ENCODE data around the gene NSF.
"Not testable (repeated sequence)": the region's sequence is repeated elsewhere in the genome, so short reads cannot be mapped to it uniquely, and the experiment has no call there.

Gene NSF

GRCh38 chr17:46672777-46673176 is 82.3 kb downstream of the NSF start:
- not testable (repeated sequence) for H3K4me1 ChIP-seq (ENCODE audit: control insufficient read depth, insufficient read depth, low read length); H3K4me3 ChIP-seq (ENCODE audit: low read depth, low read length); H3K36me3 ChIP-seq (ENCODE audit: control insufficient read depth, insufficient read depth, low read length); H3K9ac ChIP-seq (ENCODE audit: low read depth, low read length); H3K9me3 ChIP-seq (ENCODE audit: control insufficient read depth, insufficient read depth, low read length); H3K27me3 ChIP-seq (ENCODE audit: control insufficient read depth, insufficient read depth, low read length)

GRCh38 chr17:46677819-46678218 is 87.3 kb downstream of the NSF start:
- not testable (repeated sequence) for H3K4me3 ChIP-seq (ENCODE audit: low read depth, low read length)

GRCh38 chr17:46683653-46684052 is 93.2 kb downstream of the NSF start:
- H3K9me3 ChIP-seq (ENCODE audit: control insufficient read depth, insufficient read depth, low read length); H3K4me1 ChIP-seq (ENCODE audit: control insufficient read depth, insufficient read depth, low read length); H3K4me3 ChIP-seq (ENCODE audit: low read depth, low read length); H3K27me3 ChIP-seq (ENCODE audit: control insufficient read depth, insufficient read depth, low read length); H3K9ac ChIP-seq (ENCODE audit: low read depth, low read length); H3K36me3 ChIP-seq (ENCODE audit: control insufficient read depth, insufficient read depth, low read length): not testable (repeated sequence)

More at GRCh38 chr17:46677819-46678218, 87.3 kb downstream of the NSF start:
- H3K9ac ChIP-seq (ENCODE audit: low read depth, low read length); H3K36me3 ChIP-seq (ENCODE audit: control insufficient read depth, insufficient read depth, low read length); H3K4me1 ChIP-seq (ENCODE audit: control insufficient read depth, insufficient read depth, low read length); H3K9me3 ChIP-seq (ENCODE audit: control insufficient read depth, insufficient read depth, low read length); H3K27me3 ChIP-seq (ENCODE audit: control insufficient read depth, insufficient read depth, low read length): not testable (repeated sequence)

GRCh38 chr17:46685284-46685683 is 94.8 kb downstream of the NSF start:
- not testable (repeated sequence) for H3K4me3 ChIP-seq (ENCODE audit: low read depth, low read length); H3K27me3 ChIP-seq (ENCODE audit: control insufficient read depth, insufficient read depth, low read length); H3K4me1 ChIP-seq (ENCODE audit: control insufficient read depth, insufficient read depth, low read length); H3K9ac ChIP-seq (ENCODE audit: low read depth, low read length); H3K36me3 ChIP-seq (ENCODE audit: control insufficient read depth, insufficient read depth, low read length); H3K9me3 ChIP-seq (ENCODE audit: control insufficient read depth, insufficient read depth, low read length)

GRCh38 chr17:46692196-46692595 is 101.7 kb downstream of the NSF start:
- H3K9me3 ChIP-seq (ENCODE audit: control insufficient read depth, insufficient read depth, low read length); H3K36me3 ChIP-seq (ENCODE audit: control insufficient read depth, insufficient read depth, low read length); H3K9ac ChIP-seq (ENCODE audit: low read depth, low read length); H3K4me1 ChIP-seq (ENCODE audit: control insufficient read depth, insufficient read depth, low read length); H3K4me3 ChIP-seq (ENCODE audit: low read depth, low read length); H3K27me3 ChIP-seq (ENCODE audit: control insufficient read depth, insufficient read depth, low read length): not testable (repeated sequence)

GRCh38 chr17:46693283-46693682 is 102.8 kb downstream of the NSF start:
- H3K4me3 ChIP-seq (ENCODE audit: low read depth, low read length); H3K36me3 ChIP-seq (ENCODE audit: control insufficient read depth, insufficient read depth, low read length); H3K9ac ChIP-seq (ENCODE audit: low read depth, low read length); H3K4me1 ChIP-seq (ENCODE audit: control insufficient read depth, insufficient read depth, low read length); H3K27me3 ChIP-seq (ENCODE audit: control insufficient read depth, insufficient read depth, low read length); H3K9me3 ChIP-seq (ENCODE audit: control insufficient read depth, insufficient read depth, low read length): not testable (repeated sequence)

GRCh38 chr17:46696522-46696921 is 106.1 kb downstream of the NSF start:
- not testable (repeated sequence) for H3K27me3 ChIP-seq (ENCODE audit: control insufficient read depth, insufficient read depth, low read length); H3K4me3 ChIP-seq (ENCODE audit: low read depth, low read length); H3K4me1 ChIP-seq (ENCODE audit: control insufficient read depth, insufficient read depth, low read length); H3K36me3 ChIP-seq (ENCODE audit: control insufficient read depth, insufficient read depth, low read length); H3K9ac ChIP-seq (ENCODE audit: low read depth, low read length); H3K9me3 ChIP-seq (ENCODE audit: control insufficient read depth, insufficient read depth, low read length)

- not testable (repeated sequence) for H3K36me3 ChIP-seq (ENCODE audit: control insufficient read depth, insufficient read depth, low read length); H3K4me1 ChIP-seq (ENCODE audit: control insufficient read depth, insufficient read depth, low read length); H3K27me3 ChIP-seq (ENCODE audit: control insufficient read depth, insufficient read depth, low read length); H3K9me3 ChIP-seq (ENCODE audit: control insufficient read depth, insufficient read depth, low read length); H3K4me3 ChIP-seq (ENCODE audit: low read depth, low read length); H3K9ac ChIP-seq (ENCODE audit: low read depth, low read length)
These were observed 108.5 kb downstream of the NSF start for GRCh38 chr17:46699014-46699413.

GRCh38 chr17:46717999-46718398 is 127.5 kb downstream of the NSF start:
- Histone ChIP-seq H3K27me3 (ENCODE audit: control insufficient read depth, insufficient read depth, low read length) (no peaks in the 10 kb centered on the region), H3K4me1 (ENCODE audit: control insufficient read depth, insufficient read depth, low read length) (peaks cover 3% of the 10 kb centered on the region), H3K4me3 (ENCODE audit: low read depth, low read length) (no peak overlapping the region), H3K9me3 (ENCODE audit: control insufficient read depth, insufficient read depth, low read length) (no peaks in the 10 kb centered on the region), H3K36me3 (ENCODE audit: control insufficient read depth, insufficient read depth, low read length) (no peaks in the 10 kb centered on the region), H3K9ac (ENCODE audit: low read depth, low read length) (no peak overlapping the region)

- Histone ChIP-seq H3K4me1 (ENCODE audit: control insufficient read depth, insufficient read depth, low read length) (no peaks in the 10 kb centered on the region), H3K9ac (ENCODE audit: low read depth, low read length) (no peak overlapping the region), H3K36me3 (ENCODE audit: control insufficient read depth, insufficient read depth, low read length) (no peaks in the 10 kb centered on the region), H3K4me3 (ENCODE audit: low read depth, low read length) (no peak overlapping the region), H3K27me3 (ENCODE audit: control insufficient read depth, insufficient read depth, low read length) (no peaks in the 10 kb centered on the region), H3K9me3 (ENCODE audit: control insufficient read depth, insufficient read depth, low read length) (no peaks in the 10 kb centered on the region)
These were observed 129.4 kb downstream of the NSF start for GRCh38 chr17:46719891-46720290.

GRCh38 chr17:46720408-46720807 is 129.9 kb downstream of the NSF start:
- no peaks in the 10 kb centered on the region for H3K36me3 ChIP-seq (ENCODE audit: control insufficient read depth, insufficient read depth, low read length)

GRCh38 chr17:46722662-46723285 is 132.3 kb downstream of the NSF start:
- H3K9ac ChIP-seq (ENCODE audit: low read depth, low read length) = no peak overlapping the region
- H3K9me3 ChIP-seq (ENCODE audit: control insufficient read depth, insufficient read depth, low read length) = no peaks in the 10 kb centered on the region
- H3K4me1 ChIP-seq (ENCODE audit: control insufficient read depth, insufficient read depth, low read length) = no peaks in the 10 kb centered on the region
- no peaks in the 10 kb centered on the region for H3K27me3 ChIP-seq (ENCODE audit: control insufficient read depth, insufficient read depth, low read length)
- no peak overlapping the region for H3K4me3 ChIP-seq (ENCODE audit: low read depth, low read length)
- no peaks in the 10 kb centered on the region for H3K36me3 ChIP-seq (ENCODE audit: control insufficient read depth, insufficient read depth, low read length)

More at GRCh38 chr17:46720408-46720807, 129.9 kb downstream of the NSF start:
- no peaks in the 10 kb centered on the region for H3K9me3 ChIP-seq (ENCODE audit: control insufficient read depth, insufficient read depth, low read length)
- no peaks in the 10 kb centered on the region for H3K4me1 ChIP-seq (ENCODE audit: control insufficient read depth, insufficient read depth, low read length)
- no peak overlapping the region for H3K9ac ChIP-seq (ENCODE audit: low read depth, low read length)
- H3K4me3 ChIP-seq (ENCODE audit: low read depth, low read length) = no peak overlapping the region
- H3K27me3 ChIP-seq (ENCODE audit: control insufficient read depth, insufficient read depth, low read length) = no peaks in the 10 kb centered on the region

- Histone ChIP-seq H3K9ac (ENCODE audit: low read depth, low read length) (no peak overlapping the region), H3K4me1 (ENCODE audit: control insufficient read depth, insufficient read depth, low read length) (no peaks in the 10 kb centered on the region), H3K4me3 (ENCODE audit: low read depth, low read length) (no peak overlapping the region), H3K36me3 (ENCODE audit: control insufficient read depth, insufficient read depth, low read length) (no peaks in the 10 kb centered on the region), H3K9me3 (ENCODE audit: control insufficient read depth, insufficient read depth, low read length) (no peaks in the 10 kb centered on the region), H3K27me3 (ENCODE audit: control insufficient read depth, insufficient read depth, low read length) (no peaks in the 10 kb centered on the region)
These were observed 135.7 kb downstream of the NSF start for GRCh38 chr17:46726206-46726605.
